CD4-positive, alpha-beta T cell treated with Interleukin-1 beta for 1 hour (primary cell): ENCODE measurements around the gene RGS7.

Experiments used
- DNase-seq, 2 donors: peaks; one replicate each; pipeline ENCODE4 v3.0.0-alpha.2; 2020 to 2022

The RGS7 gene

DNA sequence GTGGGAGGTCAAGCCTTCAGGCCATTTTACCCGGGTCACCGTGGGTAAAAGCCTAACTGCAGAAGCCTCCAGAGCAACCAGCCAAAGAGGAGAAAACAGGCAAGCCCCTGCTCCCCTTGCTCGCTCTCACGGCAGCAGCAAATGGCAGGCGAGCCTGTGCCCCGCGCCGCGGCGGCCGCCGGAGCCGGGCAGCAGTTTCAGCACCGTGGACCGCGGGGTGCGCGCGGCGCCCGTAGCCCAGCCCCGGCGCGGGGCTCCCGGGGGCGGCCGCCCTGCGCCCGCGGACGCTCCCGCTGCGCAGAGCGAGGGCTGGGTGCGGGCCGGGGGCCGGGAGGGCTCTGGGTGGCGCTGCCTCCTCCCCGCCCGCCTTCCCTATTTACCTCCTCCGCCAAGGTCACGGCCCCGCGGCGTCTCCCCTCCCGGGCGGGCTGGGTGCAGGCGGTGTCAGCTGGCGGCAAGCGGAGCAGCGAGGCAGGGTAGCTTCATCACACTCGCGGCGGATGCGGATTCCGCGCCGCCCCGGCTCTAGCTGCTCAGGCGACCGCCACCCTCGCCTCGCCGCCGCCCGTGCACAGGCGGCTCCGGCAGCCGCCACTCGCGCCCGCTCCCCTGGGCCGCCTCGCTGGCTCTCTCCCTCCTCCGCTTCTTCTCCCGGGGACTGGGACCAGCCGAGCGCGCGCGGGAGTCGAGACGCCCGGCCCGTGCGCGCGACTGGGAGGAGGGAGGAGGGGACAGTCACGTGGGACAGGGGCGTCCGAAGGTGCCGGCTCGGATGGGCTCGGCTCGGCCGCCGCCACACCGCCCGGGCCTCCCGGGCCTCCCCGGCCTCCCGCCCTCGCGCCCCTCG, at the start of gene RGS7:
TSS of gene RGS7 (minus strand) at position 687 of the 847 bp plus-strand sequence.
- no peak for DNase-seq

DNA sequence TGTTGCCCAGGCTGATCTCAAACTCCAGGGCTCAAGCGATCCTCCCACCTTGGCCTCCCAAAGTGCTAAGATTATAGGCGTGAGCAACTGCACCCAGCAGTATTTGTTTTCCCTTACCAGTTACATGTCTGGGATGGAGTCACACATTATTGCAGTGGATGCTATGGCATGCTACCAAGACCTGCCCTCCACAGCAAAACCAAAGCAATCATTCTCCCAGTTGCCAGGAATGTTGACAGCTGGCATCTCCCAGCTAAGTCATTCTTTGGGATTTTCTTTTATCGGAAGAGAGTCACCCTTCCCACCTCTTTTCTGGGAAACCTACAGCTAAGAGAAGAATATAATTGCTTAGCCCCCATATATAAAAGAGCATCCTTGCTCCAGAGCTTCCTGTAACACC, 49.4 kb upstream of the RGS7 start:
- DNase-seq, result no peak

DNA sequence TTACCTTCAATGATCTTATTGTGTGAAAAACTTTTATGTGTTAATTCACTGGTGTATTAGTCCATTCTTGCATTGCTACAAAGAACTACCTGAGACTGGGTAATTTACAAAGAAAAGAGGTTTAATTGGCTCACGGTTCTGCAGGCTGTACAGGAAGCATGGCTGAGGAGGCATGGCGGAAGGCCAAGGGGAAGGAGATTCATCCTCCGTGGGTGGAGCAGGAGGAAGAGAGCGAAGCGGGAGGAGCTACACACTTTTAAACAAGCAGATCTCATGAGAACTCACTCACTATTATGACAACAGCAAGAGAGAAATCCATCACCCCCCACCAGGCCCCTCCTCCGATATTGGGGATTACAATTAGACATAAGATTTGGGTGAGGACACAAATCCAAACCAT, 44.2 kb upstream of the RGS7 start:
- no peak for DNase-seq

DNA sequence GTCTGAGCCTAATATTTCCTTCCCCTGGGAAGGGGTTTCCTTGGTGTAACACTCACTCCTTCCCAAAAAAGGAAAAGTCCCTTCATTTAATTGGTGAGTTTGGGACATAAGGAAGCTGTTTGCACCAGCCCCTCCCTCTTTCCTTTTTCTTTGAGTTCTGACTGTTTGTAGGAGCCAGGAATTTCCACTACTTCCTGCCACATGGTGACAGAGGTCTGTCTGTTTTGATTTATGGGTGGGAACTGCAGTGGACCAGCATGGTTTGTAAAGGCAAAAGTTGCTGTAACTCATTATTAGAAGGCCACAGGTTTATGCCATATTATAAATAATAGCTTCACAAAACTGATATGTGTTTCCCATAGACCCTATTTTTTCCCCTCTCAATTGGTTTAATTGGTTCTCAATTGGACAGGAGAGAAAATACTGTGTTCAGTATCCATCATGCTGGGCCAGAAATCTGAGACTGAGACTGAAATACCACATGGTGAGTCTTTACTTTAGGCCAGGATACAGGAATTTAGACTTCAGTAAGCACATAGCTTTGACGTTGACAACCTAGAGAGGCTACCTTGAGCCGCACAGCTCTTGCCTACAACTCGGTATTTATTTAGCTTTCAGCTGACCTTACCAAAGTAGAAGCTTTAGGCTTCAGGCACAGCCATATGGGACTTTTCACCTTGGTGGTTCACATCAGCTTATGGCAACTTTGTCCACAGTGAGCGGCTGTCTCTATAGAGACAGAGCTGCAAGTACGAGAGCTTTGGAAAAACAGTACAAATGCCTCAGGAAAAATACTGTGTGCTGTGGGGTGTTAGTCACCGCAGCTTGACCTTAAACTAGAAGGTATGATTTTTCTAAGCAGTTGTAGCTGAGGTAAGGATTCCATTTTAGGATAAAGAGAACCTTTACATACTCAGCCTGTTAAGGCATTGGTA, 40.0 kb upstream of the RGS7 start:
- no peak for DNase-seq

DNA sequence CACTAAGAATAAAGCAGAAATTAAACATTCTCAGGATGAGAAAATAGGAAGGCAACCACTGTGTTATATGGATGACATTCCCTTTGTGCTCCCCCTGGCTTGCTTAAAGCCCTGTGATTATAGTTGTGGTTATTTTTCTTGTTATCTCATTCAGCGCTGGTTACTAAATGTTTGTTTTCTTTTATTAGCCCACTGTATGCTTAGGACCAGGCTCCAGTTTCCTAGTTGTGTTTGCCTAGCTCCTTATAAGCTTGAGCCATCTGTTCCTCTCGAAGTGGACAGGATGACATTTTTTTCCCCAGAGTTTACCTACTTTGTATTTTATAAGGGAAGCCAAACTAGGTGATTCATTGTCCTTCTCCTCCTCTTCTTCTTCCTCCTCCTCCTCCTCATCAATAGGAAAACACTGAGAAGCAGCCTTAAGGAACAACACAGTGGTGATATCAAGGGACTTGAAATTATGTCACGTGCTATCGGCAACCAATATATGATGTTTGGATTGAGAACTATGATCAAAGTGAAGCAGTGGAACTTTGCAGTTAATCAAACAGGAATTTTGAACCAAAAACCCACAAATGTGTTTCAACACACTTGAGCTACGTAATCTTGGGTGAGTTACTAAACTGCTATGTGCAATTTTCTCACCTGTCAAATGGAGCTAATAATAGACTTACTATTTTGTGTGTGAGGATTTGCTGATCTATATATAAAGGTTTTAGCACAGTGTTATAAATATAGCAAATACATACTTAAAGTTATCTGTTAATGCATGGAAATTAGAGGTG, 35.1 kb upstream of the RGS7 start:
- no peak for DNase-seq

DNA sequence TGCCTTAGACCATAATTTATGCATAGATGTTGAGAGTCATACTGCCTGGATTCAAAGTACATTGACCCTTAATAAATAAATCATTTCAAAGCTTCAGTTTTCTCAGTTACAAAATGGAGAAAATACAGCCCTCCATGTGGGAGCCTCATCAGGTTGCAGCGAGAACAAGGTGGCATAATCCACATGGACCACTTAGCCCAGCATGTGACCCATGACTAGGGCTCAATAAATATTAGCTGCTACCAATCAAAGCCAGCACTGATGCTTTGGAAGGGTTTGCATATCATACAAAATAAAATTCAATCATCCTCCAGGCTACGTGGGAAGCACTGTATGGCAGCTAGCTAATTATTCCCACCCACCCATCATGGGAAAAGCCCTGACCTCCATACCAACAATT, 33.5 kb upstream of the RGS7 start:
- no peak for DNase-seq

DNA sequence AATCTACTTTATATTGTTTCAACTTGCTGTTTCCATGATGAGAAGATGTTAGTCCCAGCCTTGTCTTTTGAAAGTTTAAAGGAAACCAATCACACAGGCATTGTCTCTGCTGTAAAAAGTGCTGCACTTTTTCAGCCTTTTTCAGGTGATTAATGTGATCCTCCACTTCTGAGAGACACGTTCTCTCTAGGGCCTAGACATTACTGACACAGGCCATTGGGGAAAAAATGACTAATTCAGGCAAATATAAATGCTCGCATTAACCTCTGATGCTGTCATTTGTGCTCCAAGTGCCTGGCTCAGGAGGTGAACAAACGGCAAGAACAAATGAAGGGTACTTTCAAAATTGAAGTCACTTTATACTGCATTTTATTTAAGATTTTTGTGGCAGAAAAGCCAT, 32.4 kb upstream of the RGS7 start:
- no peak for DNase-seq

DNA sequence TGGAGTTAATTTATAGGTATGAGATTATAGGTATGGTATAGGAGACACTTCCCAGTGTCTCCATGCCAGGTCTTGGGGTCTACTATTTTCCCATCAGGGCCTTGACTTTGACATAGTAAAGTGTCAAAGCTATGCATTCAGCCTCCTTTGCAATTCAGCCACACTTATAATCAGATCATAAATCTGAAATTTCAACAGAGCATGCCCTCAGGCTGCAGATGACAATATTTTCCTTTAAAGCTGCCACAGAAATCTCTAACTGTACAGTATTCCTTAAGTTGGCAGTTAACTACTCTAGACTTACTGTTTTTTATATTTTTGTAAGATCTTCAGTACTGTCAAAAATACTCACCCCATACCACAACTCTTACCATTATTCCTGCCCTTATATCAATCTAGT, 30.2 kb upstream of the RGS7 start:
- no peak for DNase-seq

DNA sequence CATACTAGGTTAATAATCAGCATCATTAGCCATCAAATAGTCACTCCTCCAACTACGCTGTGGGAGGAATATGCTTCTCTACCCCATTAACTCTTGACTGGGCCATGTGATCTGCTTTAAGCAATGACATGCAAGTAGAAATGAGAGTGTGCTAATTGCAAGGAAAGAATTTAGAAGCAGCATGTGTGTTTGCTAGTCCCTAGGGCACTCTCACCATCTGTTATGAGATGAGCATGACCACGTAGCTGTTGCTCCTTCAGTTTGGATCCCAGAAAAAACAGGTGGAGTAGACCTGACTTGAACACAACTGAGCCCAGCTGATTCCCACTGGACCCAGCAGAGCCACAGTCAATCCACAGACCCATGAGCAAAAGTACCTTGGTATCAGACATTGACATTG, 19.7 kb upstream of the RGS7 start:
- DNase-seq, result no peak

DNA sequence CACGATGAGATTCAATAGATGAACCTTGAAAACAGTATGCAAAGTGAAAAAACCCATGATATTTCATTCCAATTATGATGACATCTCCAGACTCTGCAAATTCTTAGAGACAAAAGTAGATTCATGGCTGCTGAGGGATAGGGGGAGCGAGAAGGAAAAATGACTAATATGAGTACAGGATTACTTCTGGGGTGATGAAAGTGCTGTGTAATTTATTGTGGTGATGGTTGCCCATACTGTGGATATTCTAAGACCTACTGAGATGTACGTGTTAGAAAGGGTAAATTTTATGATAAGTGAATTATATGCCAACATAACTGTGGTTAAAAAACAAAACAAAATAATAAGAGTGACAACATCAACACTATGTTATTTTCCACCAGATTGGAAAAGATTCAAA, 18.9 kb upstream of the RGS7 start:
- no peak for DNase-seq

DNA sequence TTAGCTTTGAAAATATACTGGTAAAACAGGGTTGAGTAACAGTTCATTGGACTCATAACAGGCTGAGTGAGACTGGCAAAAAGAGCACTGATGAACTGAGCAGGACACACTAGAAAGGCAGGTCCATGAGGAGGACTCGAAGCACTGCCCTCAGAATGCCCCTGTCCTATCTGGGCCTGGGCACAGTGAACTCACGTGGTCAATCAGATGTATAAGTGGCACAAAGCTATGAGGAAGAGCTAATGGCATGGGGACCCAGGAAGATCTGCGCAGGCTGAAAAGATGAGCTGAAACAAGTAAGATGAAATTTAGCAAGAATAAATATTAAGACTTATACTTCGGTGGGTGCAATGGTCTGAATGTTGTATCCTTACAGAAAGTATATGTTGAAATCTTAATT, 9.2 kb upstream of the RGS7 start:
- no peak for DNase-seq

DNA sequence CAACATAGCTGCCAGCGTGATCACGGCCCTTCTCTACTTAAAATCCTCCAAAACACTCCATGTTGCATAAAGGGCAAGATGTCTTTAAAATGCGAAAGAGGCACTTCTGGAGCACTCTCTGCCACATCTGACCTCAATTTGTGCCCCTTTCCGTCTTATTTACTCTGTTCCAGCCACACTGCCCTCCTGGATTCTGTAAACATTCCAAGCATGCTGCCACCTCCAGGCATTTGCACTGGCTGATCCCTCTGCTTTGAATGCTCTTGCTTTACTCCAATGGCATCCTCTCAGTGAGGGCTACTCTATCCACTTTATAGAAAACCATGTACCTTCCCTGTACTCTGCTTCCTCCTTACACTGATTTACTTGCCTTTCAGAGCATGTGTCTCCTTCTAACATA, 5.3 kb upstream of the RGS7 start:
- no peak for DNase-seq

DNA sequence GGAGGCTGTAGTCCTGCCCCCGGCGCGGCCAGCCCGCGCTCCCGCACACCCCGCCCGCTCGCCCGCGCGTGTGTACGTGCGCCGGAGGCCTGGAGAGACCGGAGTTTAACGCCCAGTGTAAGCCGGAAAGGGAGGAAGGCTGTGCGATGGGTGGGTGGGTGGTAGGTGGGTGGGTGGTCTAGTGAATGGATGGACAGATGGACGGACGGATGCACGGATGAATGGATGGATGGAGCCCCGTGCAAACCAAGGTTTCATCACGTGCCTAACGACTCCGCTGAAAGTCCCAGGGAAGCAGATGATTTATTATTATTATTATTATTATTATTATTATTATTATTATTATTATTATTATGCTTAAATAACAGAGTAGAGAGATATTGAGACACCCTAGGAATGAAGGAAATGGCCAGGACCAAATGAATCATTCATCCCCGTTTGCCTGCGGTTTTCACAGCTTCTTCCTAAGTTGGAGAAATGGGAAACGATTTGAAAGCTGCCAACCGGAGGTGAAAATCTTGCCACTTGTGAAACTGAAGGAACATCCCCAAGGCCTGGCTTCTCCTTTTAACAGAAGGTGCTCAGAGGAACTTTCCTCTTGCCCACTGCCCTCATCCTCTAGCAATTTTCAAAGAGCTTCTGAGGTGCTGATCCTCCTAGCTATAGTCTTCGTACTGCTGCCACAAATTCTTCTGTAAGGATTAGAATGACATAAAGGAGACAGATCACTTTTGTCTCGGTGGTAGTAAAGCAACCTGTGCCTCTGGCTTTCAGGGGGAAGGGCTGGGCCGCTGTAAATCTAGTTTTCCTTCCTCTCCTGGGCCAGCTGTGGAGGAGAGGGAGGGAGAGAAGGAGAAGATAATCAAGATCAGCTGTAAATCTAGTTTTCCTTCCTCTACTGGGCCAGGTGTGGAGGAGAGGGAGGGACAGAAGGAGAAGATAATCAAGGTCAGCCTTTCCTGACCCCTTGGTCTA, 648 bp upstream of the RGS7 start:
- no peak for DNase-seq

DNA sequence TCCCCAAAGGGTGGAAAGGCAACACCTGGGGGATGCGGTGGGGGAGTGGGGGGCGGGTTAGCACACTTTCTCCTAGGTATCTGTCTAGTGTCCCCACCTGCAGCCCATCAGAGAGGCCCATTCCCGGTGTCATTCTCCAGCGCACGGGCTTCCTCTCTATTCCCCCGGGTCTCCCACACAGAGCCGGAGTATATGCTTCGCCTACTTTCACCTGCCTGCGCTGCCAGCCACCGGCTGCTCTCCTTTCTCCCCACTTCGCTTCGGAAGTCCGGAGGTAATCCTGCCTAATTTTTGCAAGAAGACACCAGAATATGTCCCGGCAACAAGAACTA, 852 bp downstream of the RGS7 start:
- DNase-seq, result no peak

DNA sequence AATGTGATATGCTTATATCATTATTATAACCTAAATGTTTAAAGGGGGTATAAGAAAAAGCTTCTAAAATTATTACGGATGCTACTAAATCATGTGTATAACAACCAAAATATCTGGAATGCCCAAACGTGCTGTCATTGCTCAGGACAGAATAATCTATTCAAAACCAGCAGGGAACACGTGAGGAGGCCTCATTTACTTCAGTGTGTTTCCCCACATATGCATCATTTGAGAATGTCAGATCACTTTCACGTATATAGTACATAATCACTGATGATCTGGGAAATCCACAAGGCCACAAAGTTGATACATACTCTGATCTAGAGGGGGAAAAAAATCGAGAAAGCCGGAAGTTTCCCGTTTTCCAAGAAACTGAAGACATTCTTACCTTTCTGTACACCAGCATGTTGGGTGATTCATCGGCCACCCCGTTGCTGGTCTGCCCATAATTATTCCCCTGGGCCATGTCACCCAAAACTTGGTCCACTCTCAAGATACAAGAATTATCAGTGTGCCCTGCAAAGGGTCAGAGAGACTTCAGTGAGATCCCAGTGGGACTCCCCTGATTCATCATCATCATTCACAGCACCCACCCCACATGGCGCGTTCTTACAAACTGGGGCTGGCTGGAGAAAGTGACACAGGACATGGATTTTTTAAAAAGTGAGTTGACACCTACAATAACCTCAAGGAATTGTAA, 1.5 kb downstream of the RGS7 start:
- DNase-seq, result no peak

DNA sequence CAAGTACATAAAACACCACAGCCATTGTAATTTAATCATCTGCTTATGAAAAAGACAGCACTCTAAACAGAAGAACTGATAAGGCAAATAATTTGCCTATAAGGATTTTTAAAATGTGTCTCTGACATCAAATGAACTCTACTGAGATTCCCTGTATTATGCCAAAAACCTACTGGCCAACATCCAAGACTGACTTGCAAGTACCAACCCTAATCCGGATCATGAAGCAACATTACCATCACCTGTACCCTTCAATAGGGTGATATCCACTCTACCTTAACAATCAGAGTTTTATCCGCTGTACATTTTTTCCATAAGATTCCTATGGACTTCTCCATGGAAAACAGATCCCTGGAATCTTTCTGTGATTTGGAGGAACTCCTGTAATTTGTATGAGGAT, 4.6 kb downstream of the RGS7 start:
- no peak for DNase-seq

DNA sequence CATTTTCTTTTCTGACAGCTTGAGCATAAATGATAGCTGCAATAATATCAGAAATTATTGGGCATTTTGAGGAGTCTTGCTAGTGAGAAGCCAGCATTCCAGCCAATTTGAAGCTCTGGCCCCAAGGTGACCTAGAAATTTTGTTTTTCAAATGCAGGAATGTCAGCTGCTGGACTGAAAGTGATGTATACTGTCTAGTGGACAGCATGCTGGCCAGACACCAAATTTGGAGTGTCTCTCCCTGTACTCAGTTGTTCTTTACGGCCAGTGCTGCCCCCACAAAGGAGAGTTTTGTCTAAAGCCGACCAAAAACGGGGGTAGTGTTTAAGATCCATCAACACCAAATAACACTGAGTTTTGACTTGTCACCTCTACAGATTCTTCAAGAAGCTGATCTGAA, 5.2 kb downstream of the RGS7 start:
- DNase-seq, result no peak

DNA sequence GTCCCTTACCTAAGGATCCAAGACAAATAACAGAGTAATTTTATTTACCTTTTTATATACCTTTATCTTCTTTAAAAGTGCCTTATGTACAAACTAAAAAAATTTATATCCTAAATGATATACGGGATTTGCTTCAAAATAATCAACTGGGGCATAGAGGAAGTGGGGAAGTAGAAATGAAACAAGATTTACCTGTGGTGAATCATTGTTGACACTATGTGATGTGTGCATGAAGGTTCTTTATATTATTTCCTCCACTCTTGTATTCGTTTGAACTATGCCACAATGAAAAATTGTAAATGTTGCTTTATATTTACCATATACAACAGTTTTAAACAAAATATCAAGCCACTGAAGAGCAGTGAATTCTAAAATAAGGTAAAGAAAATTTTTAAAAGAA, 13.0 kb downstream of the RGS7 start:
- DNase-seq, result no peak

DNA sequence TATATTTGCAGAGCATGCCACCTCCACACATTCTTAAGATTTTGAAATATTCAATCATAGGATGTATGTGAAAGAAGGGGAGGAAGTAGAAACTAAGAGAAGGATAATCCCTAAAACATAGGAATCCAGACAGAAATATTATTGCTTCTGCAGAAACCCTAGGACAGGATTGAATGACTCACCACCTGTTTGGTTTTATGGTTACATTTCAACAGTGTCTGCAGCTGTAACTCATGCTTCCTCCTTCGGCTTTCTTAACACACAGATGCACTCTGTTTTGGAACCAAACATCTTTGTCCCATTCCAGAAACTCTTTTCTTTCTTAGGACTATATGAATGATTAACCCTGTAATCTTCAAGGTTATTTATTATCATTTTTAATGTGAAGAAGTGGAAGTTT, 20.7 kb downstream of the RGS7 start:
- no peak for DNase-seq

DNA sequence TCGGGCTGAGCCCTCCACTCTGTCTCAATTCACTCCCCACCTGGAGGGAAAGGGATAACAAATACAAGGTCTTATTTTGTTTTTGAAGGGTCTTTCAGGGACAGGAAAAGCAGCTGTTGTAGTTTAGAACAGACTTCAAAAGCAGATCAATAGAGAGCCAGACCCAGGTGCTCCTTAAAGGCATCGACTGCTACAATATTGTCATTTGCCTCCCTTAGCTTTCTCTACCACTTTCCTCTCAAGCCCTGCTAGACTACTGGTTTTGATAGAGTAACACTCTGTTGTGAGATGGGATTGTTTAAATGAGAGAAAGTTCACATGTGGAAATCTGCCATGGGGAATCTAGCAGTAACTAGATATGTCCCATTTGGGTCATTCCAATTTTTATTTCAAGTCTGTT, 24.0 kb downstream of the RGS7 start:
- no peak for DNase-seq

DNA sequence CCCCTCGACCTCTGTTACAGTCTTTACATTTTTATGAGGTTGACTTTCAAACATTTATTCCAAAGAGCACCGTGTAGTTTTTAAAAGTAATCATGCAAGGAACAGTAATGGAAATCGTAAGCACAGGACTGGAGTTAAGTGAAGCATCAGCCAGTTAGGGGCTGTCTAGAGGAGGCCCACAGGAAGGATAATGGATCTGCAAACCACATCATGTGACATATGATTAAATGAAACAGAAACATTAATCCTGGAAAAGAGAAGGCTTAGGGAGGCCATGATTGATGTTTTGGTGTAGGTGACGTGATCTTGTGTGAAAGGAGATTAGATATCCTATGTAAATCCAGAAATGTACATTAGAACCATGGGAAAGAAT, 25.0 kb downstream of the RGS7 start:
- no peak for DNase-seq
